Right lobe of liver (tissue), 4 donors: Measurements from ENCODE around the gene CC2D2B.

Experiments
- POLR2A ChIP-seq: fragments of 450-650 bp; IDR thresholded peaks from one replicate; pipeline ENCODE4 v1.6.1; 2017; ENCODE audit warnings: antibody characterized with exemption, mild to moderate bottlenecking
- TF ChIP-seq, protein P1 (sequence below), 4 donors: fragments of 200-600 bp in 3 of 4; fragments of 450-650 bp in 1 of 4; IDR thresholded peaks; one replicate each; pipeline versions ENCODE4 v1.5.1 to v1.8.0; 2016 to 2022; ENCODE audit warnings: antibody characterized with exemption in 4 of 4, mild to moderate bottlenecking in 2 of 4
- donor health status: DM: no; HTN: no; CAD: no.
- donor health status: DM: no; HTN: no; CAD: no.
- donor health status: DM: no; HTN: yes; CAD: no.

- TF ChIP-seq, protein P1, sequence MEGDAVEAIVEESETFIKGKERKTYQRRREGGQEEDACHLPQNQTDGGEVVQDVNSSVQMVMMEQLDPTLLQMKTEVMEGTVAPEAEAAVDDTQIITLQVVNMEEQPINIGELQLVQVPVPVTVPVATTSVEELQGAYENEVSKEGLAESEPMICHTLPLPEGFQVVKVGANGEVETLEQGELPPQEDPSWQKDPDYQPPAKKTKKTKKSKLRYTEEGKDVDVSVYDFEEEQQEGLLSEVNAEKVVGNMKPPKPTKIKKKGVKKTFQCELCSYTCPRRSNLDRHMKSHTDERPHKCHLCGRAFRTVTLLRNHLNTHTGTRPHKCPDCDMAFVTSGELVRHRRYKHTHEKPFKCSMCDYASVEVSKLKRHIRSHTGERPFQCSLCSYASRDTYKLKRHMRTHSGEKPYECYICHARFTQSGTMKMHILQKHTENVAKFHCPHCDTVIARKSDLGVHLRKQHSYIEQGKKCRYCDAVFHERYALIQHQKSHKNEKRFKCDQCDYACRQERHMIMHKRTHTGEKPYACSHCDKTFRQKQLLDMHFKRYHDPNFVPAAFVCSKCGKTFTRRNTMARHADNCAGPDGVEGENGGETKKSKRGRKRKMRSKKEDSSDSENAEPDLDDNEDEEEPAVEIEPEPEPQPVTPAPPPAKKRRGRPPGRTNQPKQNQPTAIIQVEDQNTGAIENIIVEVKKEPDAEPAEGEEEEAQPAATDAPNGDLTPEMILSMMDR (IDR thresholded peaks at IDR 0.05) = no peak
- TF ChIP-seq POLR2A = no peak
Measured at GRCh38 chr10:96077156-96077555, 169.4 kb downstream of the CC2D2B start.
